Spinal cord (tissue), 10 donors: ENCODE measurements around the gene ADAMTSL2. TPM values are rescaled to one million over a fixed set of nuclear protein-coding genes. Genes with fewer than 3 reads are reported as not detected.

Experiments
- DNase-seq, 6 donors: peaks; one replicate each; pipeline versions ENCODE4 v3.0.0 to v3.0.0-alpha.2; 2013 to 2015; ENCODE audit warnings: low spot score in 6 of 6, low read depth in 4 of 6
- H3K27ac ChIP-seq: one replicate; pipeline ENCODE4 v1.5.1; 2013; ENCODE audit warnings: low read depth, low read length, control low read depth
- H3K27me3 ChIP-seq: one replicate; pipeline ENCODE4 v1.6.1; 2013; ENCODE audit warnings: low read length; ENCODE audit not compliant: control insufficient read depth, insufficient read depth
- H3K36me3 ChIP-seq: one replicate; pipeline ENCODE4 v1.6.1; 2013; ENCODE audit warnings: low read length; ENCODE audit not compliant: control insufficient read depth, insufficient read depth
- H3K4me1 ChIP-seq: one replicate; pipeline ENCODE4 v1.6.1; 2013; ENCODE audit warnings: low read length; ENCODE audit not compliant: control insufficient read depth, insufficient read depth
- H3K4me3 ChIP-seq: one replicate; pipeline ENCODE4 v1.5.1; 2013; ENCODE audit warnings: low read depth, low read length, control low read depth
- H3K9me3 ChIP-seq: one replicate; pipeline ENCODE4 v1.6.1; 2013; ENCODE audit warnings: low read length; ENCODE audit not compliant: control insufficient read depth, insufficient read depth
- WGBS: methylation state at CpG from one replicate; pipeline ENCODE4 v1.1.5; 2013; ENCODE audit warnings: missing lambda C conversion rate; ENCODE audit not compliant: insufficient coverage; 5-methylcytosine and 5-hydroxymethylcytosine counted together
- long read RNA-seq, 4 donors: transcript quantifications; one replicate each; lab custom pipeline, GENCODE V29; 2026
- polyA plus RNA-seq, 2 donors: library from polyadenylated mRNA; unstranded; fragments of 120-200 nt; gene quantifications; one replicate each; pipeline ENCODE4 v1.2.1, GENCODE V29; 2013; ENCODE audit not compliant: insufficient read length in 2 of 2
- total RNA-seq, 2 donors: library from RNA; depleted of rRNA in 1 of 2; stranded (reverse); fragments of 120-200 nt in 1 of 2; fragments of >200 nt in 1 of 2; gene quantifications; one replicate each; pipeline versions ENCODE4 v1.2.3 to v1.2.4, GENCODE V29; 2013 to 2014
- donor health status: healthy.

ADAMTSL2 gene
- total RNA-seq (1 to 10 TPM; 3.7 to 6.9 TPM), polyA plus RNA-seq (1 to 10 TPM; 8.6 to 9.0 TPM)
- long read RNA-seq, donor 1, result 0 reads
- long read RNA-seq, donor 2, result 0 reads
- long read RNA-seq, donor 3, result 0 reads
- long read RNA-seq, donor 4, result 0 reads

- Histone ChIP-seq H3K9me3 (no peaks in the 10 kb centered on the region), H3K27me3 (peaks cover 7% of the 10 kb centered on the region), H3K4me1 (peaks cover 70% of the 10 kb centered on the region), H3K27ac (no peak within 1 kb of the TSS), H3K36me3 (peaks cover 12% of the 10 kb centered on the region), H3K4me3 (peak within 1 kb of the TSS; percentile 29)
- peak in 4 of 6 donors; percentile 43 to 92 (median 70) for DNase-seq
- 4% methylated on average over 60 of the region's 70 CpGs for WGBS
Observed at GRCh38 chr9:133534346-133535291, at the start of gene ADAMTSL2. Gene ADAMTSL2, plus strand, starts transcription at chr9:133534704. Its CDS starts 2,009 bp downstream, at chr9:133536713.

DNA sequence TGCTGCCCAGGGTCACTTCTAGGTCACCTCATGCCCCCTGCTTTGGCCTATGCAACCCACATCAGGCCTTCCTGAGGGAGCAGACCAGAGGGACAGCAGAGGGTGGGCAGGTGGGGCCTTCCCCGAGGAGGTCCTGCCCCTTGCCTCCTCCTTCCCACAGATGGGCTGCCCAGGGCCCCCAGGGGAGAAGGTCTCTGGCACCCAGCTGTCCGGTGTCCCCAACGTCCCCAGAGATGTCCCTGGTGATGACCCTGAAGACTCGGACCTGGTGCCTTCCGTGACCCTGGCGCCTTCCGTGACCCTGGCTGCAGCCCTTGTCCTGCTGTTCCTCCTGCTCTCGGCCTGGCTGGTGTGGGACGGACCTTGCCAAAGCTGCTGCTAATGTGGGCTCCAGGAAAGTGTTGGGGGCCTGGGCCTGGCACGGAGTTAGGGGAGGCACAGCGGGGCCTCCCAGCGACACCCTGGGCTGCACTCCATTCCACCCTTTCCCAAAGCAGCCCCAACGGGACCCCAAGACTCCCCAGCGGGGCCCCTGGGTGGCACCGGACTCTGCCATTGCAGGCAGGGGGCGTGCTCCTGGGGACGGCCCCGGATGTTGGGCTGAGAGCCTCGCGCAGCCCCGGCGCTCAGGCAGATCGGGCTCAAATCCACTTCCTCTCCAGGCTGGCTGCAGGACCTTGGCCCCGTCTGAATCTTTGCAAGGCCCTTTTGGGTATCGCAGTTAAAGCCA lies 48.8 kb upstream of the ADAMTSL2 start:
- Histone ChIP-seq H3K9me3 (no peaks in the 10 kb centered on the region), H3K36me3 (no peaks in the 10 kb centered on the region), H3K27me3 (peaks cover 2% of the 10 kb centered on the region), H3K27ac (no peak overlapping the region), H3K4me1 (peaks cover 10% of the 10 kb centered on the region), H3K4me3 (no peak overlapping the region)
- WGBS, result 68% methylated on average over 25 of the region's 25 CpGs
- no peak for DNase-seq

DNA sequence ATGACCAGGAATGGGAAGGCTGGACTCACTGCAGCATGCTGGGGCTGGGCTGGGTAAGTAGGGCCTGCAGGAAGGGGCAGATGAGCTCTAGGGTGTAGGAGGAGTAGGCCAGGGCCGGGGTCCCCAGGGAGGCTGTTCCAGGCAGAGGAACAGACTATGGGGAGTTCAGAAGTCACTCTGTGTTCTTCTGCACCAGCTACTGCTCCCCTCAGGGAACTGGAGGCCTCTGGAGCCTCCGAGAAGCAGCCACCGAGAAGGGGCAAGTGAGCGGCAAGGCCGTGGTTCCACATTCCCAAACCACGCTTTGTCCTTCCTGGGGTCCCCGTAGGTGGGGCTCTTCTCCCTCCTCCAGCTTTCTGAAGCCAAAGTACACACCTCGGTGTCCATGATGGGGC lies 47.2 kb upstream of the ADAMTSL2 start:
- Histone ChIP-seq H3K36me3 (no peaks in the 10 kb centered on the region), H3K27ac (no peak overlapping the region), H3K27me3 (peaks cover 1% of the 10 kb centered on the region), H3K9me3 (no peaks in the 10 kb centered on the region), H3K4me3 (no peak overlapping the region), H3K4me1 (peaks cover 16% of the 10 kb centered on the region)
- no peak for DNase-seq
- 88% methylated on average over 8 of the region's 8 CpGs for WGBS

DNA sequence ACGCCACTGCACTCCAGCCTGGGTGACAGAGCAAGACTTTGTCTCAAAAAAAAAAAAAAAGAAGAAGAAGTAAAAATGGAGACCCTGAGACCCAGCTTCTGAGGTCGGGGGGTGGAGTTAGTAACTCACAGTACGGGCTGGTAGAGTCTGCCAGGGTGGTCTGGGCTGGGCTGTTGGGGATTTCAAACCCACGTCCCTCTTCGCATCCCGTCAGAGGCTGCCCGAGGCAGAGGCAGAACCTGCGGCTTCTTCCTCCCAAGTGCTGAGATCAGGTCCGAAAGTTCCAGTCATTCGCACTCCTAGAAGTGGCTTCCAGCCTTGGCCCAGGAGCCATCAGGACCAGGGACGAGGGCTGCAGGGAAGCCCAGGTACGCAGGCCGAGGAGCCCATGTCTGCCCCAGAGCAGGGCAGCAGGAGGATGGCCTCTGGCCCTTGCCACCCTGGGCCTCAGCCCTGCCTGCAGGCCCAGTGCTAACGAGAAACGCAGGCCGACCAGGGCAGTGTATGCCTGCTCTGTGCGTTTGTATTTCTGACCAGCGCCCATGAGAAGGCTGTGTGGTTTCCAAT lies 45.7 kb upstream of the ADAMTSL2 start:
- DNase-seq, result no peak
- H3K4me1 ChIP-seq, result peaks cover 24% of the 10 kb centered on the region
- H3K36me3 ChIP-seq, result no peaks in the 10 kb centered on the region
- no peak overlapping the region for H3K27ac ChIP-seq
- H3K4me3 ChIP-seq, result no peak overlapping the region
- WGBS, result 86% methylated on average over 18 of the region's 18 CpGs
- H3K27me3 ChIP-seq, result no peaks in the 10 kb centered on the region
- H3K9me3 ChIP-seq, result no peaks in the 10 kb centered on the region

GRCh38 chr9:133489253-133490190 lies 45.0 kb upstream of the ADAMTSL2 start:
- H3K27ac ChIP-seq, result no peak overlapping the region
- H3K4me3 ChIP-seq, result no peak overlapping the region
- WGBS, result 85% methylated on average over 14 of the region's 19 CpGs
- no peaks in the 10 kb centered on the region for H3K27me3 ChIP-seq
- peaks cover 24% of the 10 kb centered on the region for H3K4me1 ChIP-seq
- no peak for DNase-seq
- H3K9me3 ChIP-seq, result no peaks in the 10 kb centered on the region
- no peaks in the 10 kb centered on the region for H3K36me3 ChIP-seq

GRCh38 chr9:133490201-133490681 lies 44.3 kb upstream of the ADAMTSL2 start:
- Histone ChIP-seq H3K4me1 (peaks cover 24% of the 10 kb centered on the region), H3K27me3 (no peaks in the 10 kb centered on the region), H3K9me3 (no peaks in the 10 kb centered on the region), H3K27ac (no peak overlapping the region), H3K36me3 (no peaks in the 10 kb centered on the region), H3K4me3 (no peak overlapping the region)
- no peak for DNase-seq
- 59% methylated on average over 7 of the region's 13 CpGs for WGBS

GRCh38 chr9:133490865-133491655 lies 43.4 kb upstream of the ADAMTSL2 start:
- Histone ChIP-seq H3K9me3 (no peaks in the 10 kb centered on the region), H3K27ac (no peak overlapping the region), H3K36me3 (no peaks in the 10 kb centered on the region), H3K27me3 (no peaks in the 10 kb centered on the region), H3K4me3 (no peak overlapping the region), H3K4me1 (peaks cover 20% of the 10 kb centered on the region)
- DNase-seq, result no peak
- WGBS, result 85% methylated on average over 11 of the region's 12 CpGs

DNA sequence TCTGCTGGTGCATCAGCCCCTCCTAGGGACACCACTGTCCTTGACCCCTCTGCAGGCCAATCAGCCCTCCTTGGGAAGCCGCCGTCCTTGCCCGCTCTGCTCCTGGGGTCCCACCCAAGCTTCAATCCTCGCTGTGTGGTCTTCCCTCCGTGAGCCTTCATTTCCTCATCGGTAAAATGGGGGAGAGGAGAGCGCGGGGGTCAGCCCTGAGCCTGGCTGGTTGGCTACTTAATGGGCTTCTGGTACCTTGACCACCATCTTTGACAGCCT lies 42.9 kb upstream of the ADAMTSL2 start:
- Histone ChIP-seq H3K9me3 (no peaks in the 10 kb centered on the region), H3K27me3 (no peaks in the 10 kb centered on the region), H3K27ac (no peak overlapping the region), H3K4me1 (peaks cover 18% of the 10 kb centered on the region), H3K4me3 (no peak overlapping the region), H3K36me3 (no peaks in the 10 kb centered on the region)
- no peak for DNase-seq
- no CpG with 5 or more reads among the region's 8 CpGs for WGBS
